Fibroblast of the aortic adventitia (primary cell): Measurements from ENCODE around the gene PLGLB1. TPM values are rescaled to one million over a fixed set of nuclear protein-coding genes. Genes with fewer than 3 reads are reported as not detected.

Source experiments
- small RNA-seq: library from RNA; depleted of rRNA; stranded (forward); fragments of <200 nt; gene quantifications from one replicate; pipeline ENCODE3, GENCODE V24; 2012
- total RNA-seq: library from RNA; depleted of rRNA; stranded (reverse); fragments of >200 nt; gene quantifications from 2 replicates; pipeline ENCODE4 v1.2.3, GENCODE V29; 2012; ENCODE audit warnings: low replicate concordance

PLGLB1 gene
- total RNA-seq, 1 donor, result 1.5 TPM

Small RNAs within 50 kb of the gene (small RNA-seq; reads per million reads assigned to genes)
- 0.38 reads per million for gene AC125232.1

Other genes with a start within 250 kb of the PLGLB1 start
- not detected in 2 replicates for gene CD8A, start 230.9 kb downstream of the PLGLB1 start, total RNA-seq
- gene CD8B, start 160.0 kb downstream of the PLGLB1 start, total RNA-seq, result not detected in 2 replicates
- 0.54 TPM in 1 of 2 replicates, not detected in the other for gene RGPD1, start 79.7 kb downstream of the PLGLB1 start, total RNA-seq